ENCODE results near the gene TMEM242.

Gene TMEM242

DNA sequence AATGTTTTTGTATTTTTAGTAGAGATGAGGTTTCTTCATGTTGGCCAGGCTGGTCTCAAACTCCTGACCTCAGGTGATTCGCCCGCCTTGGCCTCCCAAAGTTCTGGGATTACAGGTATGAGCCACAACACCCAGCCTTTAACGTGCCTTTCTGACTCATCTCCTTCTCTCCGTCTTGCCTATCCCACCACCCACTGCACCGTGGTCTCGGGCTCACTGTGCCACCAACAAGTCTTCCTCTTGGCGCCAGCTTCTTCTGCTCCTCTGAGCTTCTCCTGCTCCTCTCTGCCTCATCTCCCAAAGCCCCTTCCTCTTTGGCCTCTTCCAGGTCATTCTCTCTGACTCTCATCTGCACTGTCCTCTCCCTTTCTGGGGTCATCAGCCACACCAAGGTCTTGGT lies 41.0 kb downstream of the TMEM242 start:
- DNase-seq (ENCODE audit: low spot score), result no peak
- TF ChIP-seq, protein P1, sequence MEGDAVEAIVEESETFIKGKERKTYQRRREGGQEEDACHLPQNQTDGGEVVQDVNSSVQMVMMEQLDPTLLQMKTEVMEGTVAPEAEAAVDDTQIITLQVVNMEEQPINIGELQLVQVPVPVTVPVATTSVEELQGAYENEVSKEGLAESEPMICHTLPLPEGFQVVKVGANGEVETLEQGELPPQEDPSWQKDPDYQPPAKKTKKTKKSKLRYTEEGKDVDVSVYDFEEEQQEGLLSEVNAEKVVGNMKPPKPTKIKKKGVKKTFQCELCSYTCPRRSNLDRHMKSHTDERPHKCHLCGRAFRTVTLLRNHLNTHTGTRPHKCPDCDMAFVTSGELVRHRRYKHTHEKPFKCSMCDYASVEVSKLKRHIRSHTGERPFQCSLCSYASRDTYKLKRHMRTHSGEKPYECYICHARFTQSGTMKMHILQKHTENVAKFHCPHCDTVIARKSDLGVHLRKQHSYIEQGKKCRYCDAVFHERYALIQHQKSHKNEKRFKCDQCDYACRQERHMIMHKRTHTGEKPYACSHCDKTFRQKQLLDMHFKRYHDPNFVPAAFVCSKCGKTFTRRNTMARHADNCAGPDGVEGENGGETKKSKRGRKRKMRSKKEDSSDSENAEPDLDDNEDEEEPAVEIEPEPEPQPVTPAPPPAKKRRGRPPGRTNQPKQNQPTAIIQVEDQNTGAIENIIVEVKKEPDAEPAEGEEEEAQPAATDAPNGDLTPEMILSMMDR (IDR thresholded peaks at IDR 0.05; ENCODE audit: borderline replicate concordance, control extremely low read depth, extremely low read depth, insufficient read depth, missing control alignments), result no peak
- in situ Hi-C loops (cut with MboI; ENCODE audit: low sequenced_read_pairs, unreplicated experiment), result no loop called here

DNA sequence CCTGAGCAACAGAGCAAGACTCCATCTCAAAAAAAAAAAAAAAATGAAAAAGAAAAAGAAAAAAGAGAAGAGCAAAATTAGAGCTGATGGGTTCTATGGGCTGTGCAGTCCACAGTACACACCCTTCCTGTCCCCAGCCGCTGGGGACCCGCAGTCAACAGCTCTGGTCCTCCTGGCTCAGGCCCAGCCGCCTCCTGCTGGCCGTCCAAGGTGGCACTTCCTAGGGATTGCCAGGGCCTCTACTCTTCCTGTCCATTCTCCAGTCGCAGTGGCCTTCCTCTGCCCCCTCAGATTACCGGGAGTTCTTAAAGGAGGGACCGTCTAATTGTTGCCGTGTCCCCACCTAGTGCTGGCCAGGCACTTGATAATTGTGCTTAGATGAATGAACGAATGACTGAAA lies 41.7 kb downstream of the TMEM242 start:
- TF ChIP-seq, protein P1 (IDR thresholded peaks at IDR 0.05; ENCODE audit: borderline replicate concordance, control extremely low read depth, extremely low read depth, insufficient read depth, missing control alignments), result no peak
- no peak for DNase-seq (ENCODE audit: low spot score)
- in situ Hi-C loops (cut with MboI; ENCODE audit: low sequenced_read_pairs, unreplicated experiment), result no loop called here

DNA sequence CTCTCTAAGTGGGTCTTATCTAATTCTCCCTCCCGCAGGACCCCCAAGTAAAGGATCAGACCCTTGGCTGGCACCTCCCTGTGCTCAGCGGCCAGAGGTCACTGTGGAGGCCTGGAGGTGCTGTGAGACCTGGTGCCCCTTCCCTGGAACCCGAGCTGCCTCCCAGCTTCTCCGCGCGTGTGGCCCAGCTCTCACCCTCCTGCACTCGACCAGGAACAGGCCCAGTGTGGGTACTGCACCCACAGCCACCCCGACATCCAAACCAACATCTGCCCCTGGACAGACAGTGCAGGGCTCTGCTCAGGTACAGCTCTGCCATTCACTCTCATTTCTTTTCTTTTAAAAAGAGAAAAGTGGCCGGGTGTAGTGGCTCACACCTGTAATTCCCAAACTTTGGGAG lies 42.4 kb downstream of the TMEM242 start:
- in situ Hi-C loops (cut with MboI; ENCODE audit: low sequenced_read_pairs, unreplicated experiment), result no loop called here
- TF ChIP-seq, protein P1 (IDR thresholded peaks at IDR 0.05; ENCODE audit: borderline replicate concordance, control extremely low read depth, extremely low read depth, insufficient read depth, missing control alignments), result no peak
- DNase-seq (ENCODE audit: low spot score), result no peak

DNA sequence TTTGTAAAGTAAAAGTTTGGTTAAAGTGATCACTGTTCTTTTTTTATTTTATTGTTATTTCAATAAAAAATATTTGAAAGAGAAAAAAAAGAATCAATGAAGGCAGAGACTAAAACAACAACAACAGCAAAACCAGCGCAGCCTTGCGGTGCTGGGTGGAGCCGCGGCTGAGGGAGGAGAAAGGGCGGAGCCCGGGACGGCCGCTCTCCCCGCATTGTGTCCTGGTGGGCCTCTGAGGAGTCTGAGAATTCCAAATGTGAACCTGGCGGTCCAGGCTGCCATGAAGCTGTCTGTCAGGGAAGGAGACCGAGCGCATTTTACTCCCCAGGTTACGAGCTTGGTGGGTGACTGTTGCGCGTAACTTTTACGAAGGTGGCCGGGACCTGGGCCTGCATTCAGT lies 43.2 kb downstream of the TMEM242 start:
- DNase-seq (ENCODE audit: low spot score), result no peak
- in situ Hi-C loops (cut with MboI; ENCODE audit: low sequenced_read_pairs, unreplicated experiment), result no loop called here
- TF ChIP-seq, protein P1 (IDR thresholded peaks at IDR 0.05; ENCODE audit: borderline replicate concordance, control extremely low read depth, extremely low read depth, insufficient read depth, missing control alignments), result no peak

DNA sequence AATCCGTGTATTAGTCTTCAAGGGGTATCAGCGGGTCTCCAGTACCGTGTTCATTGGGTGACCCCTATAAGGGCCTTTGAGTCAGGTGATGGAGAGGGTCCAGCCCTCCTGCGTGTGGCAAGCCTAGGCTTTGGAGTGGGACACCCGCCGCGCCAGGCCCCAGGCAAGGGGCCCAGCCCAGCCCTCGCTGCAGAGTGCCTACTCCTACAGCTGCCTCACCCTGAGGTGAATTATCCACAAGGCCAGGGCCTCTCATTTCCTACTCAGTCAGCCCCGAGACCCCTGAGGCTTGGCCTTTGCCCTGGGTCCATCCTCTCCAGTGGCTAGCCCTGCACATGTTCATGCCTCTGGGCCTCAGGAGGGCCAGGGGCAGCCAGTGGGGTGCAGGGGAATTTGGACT lies 45.1 kb downstream of the TMEM242 start:
- DNase-seq (ENCODE audit: low spot score), result no peak
- TF ChIP-seq, protein P1 (IDR thresholded peaks at IDR 0.05; ENCODE audit: borderline replicate concordance, control extremely low read depth, extremely low read depth, insufficient read depth, missing control alignments), result no peak
- in situ Hi-C loops (cut with MboI; ENCODE audit: low sequenced_read_pairs, unreplicated experiment), result no loop called here

DNA sequence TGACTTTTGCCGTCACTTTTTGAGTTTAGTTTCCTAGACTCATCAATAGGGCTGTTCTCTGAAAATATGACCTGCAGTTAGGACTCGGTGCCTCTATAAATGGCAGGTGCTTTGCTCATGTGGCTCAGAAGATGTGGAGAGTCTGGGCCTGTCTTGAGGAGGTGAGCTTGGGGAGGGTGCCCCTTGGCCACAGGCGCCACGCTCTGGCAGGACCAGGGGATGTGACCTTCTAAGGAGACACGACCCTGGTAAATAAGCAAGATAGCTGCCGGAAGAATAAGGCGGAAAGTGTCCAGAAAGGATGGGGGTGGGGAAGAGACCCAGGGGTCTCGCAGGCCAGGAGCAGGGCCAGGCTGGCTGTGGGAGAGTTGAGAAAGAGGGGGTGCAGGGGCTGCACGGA lies 46.6 kb downstream of the TMEM242 start:
- no peak for DNase-seq (ENCODE audit: low spot score)
- TF ChIP-seq, protein P1 (IDR thresholded peaks at IDR 0.05; ENCODE audit: borderline replicate concordance, control extremely low read depth, extremely low read depth, insufficient read depth, missing control alignments), result no peak
- in situ Hi-C loops (cut with MboI; ENCODE audit: low sequenced_read_pairs, unreplicated experiment), result no loop called here

DNA sequence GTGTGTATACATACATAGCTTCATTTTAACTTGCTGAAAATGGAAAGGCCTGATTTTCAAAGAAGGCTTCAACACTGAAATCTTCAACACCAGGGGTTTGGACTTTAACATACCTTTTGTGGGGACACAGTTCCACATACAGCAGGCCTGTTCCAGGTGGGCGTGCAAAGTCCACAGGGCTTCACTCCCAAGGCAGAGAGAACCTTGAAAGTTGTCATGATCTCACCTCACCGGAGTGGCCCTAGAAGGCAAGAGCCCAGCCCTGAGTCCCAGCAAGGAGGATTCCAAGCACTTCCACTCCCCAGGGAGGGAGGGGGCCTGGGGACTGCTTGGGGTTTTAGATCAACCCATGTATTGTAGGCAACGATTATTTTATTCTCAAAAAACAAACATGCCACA lies 47.2 kb downstream of the TMEM242 start:
- in situ Hi-C loops (cut with MboI; ENCODE audit: low sequenced_read_pairs, unreplicated experiment), result no loop called here
- TF ChIP-seq, protein P1 (IDR thresholded peaks at IDR 0.05; ENCODE audit: borderline replicate concordance, control extremely low read depth, extremely low read depth, insufficient read depth, missing control alignments), result no peak
- no peak for DNase-seq (ENCODE audit: low spot score)
